ENCODE results near the gene DNM2.
"Not testable (repeated sequence)": the region's sequence is repeated elsewhere in the genome, so short reads cannot be mapped to it uniquely, and the experiment has no call there.

The DNM2 gene

GRCh38 chr19:10752913-10753704 lies 35.2 kb downstream of the DNM2 start:
- no peak for DNase-seq (ENCODE audit: low read depth)

- no peak for DNase-seq (ENCODE audit: low read depth)
Measured at GRCh38 chr19:10756371-10756770, 38.5 kb downstream of the DNM2 start.

- DNase-seq (ENCODE audit: low read depth), result no peak
Measured at GRCh38 chr19:10756791-10757190, 38.9 kb downstream of the DNM2 start.

GRCh38 chr19:10758050-10758449 lies 40.2 kb downstream of the DNM2 start:
- DNase-seq (ENCODE audit: low read depth), result not testable (repeated sequence)

GRCh38 chr19:10758978-10759377 lies 41.1 kb downstream of the DNM2 start:
- no peak for DNase-seq (ENCODE audit: low read depth)

- DNase-seq (ENCODE audit: low read depth), result no peak
Measured at GRCh38 chr19:10760273-10760944, 42.5 kb downstream of the DNM2 start.

GRCh38 chr19:10761443-10762250 lies 43.8 kb downstream of the DNM2 start:
- no peak for DNase-seq (ENCODE audit: low read depth)

GRCh38 chr19:10762656-10763055 lies 44.8 kb downstream of the DNM2 start:
- no peak for DNase-seq (ENCODE audit: low read depth)

- DNase-seq (ENCODE audit: low read depth), result no peak
Measured at GRCh38 chr19:10763411-10763810, 45.5 kb downstream of the DNM2 start.

GRCh38 chr19:10763828-10764339 lies 46.0 kb downstream of the DNM2 start:
- DNase-seq (ENCODE audit: low read depth), result no peak

GRCh38 chr19:10764340-10764894 lies 46.5 kb downstream of the DNM2 start:
- DNase-seq (ENCODE audit: low read depth), result no peak

- no peak for DNase-seq (ENCODE audit: low read depth)
Measured at GRCh38 chr19:10766049-10766623, 48.3 kb downstream of the DNM2 start.

GRCh38 chr19:10766671-10767201 lies 48.9 kb downstream of the DNM2 start:
- peak; percentile 20 for DNase-seq (ENCODE audit: low read depth)

- no peak for DNase-seq (ENCODE audit: low read depth)
Measured at GRCh38 chr19:10767726-10768125, 49.8 kb downstream of the DNM2 start.

- no peak for DNase-seq (ENCODE audit: low read depth)
Measured at GRCh38 chr19:10768369-10768768, 50.5 kb downstream of the DNM2 start.

GRCh38 chr19:10768936-10769335 lies 51.1 kb downstream of the DNM2 start:
- no peak for DNase-seq (ENCODE audit: low read depth)

GRCh38 chr19:10769533-10770491 lies 51.9 kb downstream of the DNM2 start:
- peak; percentile 38 for DNase-seq (ENCODE audit: low read depth)

- DNase-seq (ENCODE audit: low read depth), result no peak
Measured at GRCh38 chr19:10773969-10774368, 56.1 kb downstream of the DNM2 start.

- no peak for DNase-seq (ENCODE audit: low read depth)
Measured at GRCh38 chr19:10774893-10775292, 57.0 kb downstream of the DNM2 start.

GRCh38 chr19:10776900-10777650 lies 59.2 kb downstream of the DNM2 start:
- DNase-seq (ENCODE audit: low read depth), result no peak
